UCSD-AML1 (cell line): ENCODE measurements around the gene AP5Z1.

ENCODE experiments used
- DNase-seq: peaks from one replicate; lab custom pipeline; 2025; ENCODE audit not compliant: unreplicated experiment; lab: John Stamatoyannopoulos, UW

The AP5Z1 gene

DNA sequence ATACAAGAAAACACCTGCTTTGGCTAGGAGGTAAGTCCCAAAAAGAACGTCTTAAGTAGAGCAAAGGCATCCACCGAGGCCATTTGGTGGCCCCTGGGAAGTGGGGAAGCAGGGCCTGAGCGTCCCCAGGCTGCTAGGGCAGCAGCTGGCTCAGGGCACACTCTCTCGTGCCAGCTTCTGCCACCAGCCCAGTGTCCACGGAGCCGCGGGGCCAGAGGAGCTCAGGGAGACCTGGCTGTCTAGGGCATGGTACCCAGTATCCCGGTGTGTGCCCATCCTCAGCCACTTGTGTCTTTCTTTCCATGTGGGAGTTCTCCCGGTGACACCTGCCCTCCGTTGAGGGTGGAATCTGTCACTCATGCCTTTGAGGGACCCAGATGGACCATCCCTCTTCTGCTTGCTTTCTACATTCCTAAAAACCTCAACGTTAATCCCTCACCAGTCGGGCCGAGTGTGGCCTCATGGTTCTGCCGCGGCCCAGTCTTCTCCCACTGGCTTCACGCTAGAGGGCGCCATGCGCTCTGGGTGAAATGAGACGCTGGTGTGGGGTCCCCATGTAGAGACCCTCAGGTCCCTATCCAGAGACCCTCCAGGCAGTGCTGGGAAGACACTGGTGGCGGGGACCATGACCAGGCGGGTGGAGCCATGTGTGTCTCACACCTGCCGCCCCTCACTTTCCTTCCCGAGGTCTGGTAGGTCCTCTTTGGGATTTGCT, 9.5 kb upstream of the AP5Z1 start:
- no peak for DNase-seq

DNA sequence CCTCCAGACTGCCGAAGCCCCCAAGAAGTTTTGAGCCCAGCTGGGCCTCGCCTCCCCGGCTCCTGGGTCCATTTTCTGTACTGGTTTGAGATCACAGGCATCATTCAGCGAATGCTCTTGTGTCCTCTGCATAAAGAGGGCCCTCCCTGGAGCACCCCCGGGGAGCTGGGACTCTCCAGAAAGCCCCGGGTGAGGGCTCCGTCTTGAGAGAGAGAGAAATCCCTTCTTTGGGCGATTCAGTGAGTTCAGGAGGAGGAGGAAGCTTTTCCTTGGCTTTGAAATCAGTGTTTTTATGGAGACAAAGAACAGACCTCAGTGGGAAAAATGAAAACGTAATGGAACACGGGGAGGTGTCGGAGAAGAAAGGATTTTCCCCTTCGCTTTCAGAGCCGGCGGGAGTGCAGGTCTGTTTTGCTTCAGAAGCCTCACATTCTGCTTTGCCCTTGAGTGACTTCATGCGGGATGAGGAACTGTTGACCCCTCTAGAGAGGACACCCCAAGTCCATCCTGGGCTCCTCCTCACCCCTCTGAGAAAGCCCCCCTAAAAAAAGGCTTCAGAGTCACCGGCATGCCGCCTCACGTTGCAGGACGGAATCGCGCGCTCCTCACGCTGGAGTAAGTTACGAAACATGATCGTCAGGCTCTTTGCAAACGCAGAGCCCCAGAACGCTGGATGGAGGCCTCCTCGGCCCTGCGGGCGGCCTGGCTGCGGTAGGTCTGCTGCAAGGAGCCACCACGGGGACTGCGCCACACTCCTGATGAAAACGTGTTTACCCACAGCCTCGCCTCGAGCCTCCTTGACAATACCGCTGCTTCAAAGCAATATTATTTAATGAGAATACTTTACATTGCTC, 8.5 kb upstream of the AP5Z1 start:
- DNase-seq = no peak

DNA sequence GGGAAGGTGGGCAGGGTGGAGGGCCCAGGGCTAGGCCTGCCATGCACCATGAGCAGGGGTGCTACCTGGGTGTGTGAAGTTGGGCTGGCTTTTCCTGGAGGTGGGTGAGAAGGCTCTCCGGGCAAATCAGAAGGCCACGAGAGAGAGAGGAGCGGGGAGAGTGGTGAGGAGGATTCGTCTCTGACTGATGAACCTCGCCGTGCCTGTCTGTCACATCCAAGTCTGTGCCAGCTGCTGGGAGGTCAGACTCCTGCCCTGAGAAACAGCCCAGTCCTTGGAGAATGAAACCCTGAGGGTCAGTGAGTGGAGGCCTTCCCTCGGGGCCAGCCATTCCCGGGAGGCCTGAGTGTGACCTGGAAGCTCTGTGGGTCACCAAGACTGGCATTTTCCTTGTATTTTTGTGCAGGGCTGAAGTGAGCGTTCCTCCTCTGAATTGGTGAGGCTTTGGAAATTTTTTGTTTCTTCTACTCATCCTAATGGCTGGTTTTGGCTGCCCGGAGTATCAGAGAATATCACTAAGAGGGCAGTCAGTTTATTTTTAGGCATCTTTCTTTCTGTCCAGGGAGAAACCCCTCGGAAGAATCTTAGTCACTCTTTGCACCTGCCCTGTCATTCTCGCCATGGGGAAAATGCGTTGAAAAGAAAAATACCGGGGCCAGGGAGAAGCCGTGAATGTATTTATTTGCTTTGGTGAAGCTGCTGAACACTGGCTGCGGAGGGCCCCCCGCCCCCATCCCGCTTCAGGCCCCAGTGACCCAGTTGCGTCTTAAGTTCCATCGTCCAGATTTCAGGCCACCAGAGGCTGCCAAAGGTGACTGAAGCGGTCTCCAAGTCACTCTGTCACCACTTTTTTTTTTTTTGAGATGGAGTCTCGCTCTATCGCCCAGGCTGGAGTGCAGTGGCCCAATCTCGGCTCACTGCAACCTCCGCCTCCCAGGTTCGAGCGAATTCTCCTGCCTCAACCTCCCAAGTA, 6.5 kb upstream of the AP5Z1 start:
- DNase-seq = no peak

DNA sequence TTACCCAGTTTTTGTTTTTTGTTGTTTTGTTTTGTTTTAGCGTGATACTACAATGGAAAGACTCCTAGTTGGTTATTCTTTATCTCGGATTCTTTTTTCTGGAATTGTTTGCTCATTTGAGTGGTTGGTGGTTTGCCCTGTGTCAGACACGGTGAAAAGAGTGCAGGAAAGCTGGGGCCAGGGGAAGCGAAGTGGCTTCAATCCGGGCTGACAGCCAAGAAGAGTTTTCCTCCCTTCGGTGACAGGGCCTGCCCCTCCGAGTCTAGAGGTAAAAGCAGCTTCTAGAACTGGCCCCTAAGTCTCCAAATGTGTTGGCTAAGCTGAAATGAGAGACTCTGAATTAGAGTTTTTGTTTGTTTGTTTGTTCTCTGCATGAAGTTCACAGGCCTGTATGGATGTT, 5.7 kb upstream of the AP5Z1 start:
- no peak for DNase-seq

DNA sequence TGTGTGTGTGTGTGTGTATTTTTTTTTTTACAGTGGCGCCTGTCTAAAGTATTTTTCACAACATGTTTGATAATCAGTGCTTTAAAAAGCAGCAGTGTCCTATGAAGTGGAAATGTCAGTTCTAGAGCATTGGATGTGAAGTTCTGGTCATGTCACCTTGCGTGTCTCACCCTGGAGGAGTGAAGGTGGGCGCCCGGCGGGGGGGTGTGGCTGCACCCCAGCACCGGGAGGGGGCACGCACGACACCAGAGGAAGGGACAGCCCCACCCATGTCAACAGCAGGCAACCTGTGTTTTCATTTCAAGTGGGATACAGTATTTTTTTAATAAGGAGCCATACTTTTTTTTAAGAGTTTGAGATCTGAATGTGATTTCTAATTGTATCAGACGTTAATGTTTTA, 4.5 kb upstream of the AP5Z1 start:
- DNase-seq = no peak

DNA sequence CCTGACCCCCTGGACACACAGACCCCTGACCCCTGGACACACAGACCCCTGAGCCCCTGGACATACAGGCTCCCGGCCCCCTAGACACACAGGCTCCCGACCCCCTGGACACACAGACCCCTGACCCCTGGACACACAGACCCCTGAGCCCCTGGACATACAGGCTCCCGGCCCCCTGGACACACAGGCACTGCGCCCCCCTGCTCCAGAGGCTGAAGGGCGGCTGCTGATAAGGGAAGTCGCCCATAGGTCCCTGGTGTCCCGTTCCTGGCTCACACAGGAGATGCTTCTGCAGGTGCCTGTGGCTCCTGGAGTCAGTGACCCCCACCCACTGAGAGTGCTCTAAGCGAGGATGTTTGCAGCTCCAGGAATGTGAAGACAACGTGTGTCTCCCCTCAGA, 3.7 kb upstream of the AP5Z1 start:
- no peak for DNase-seq

DNA sequence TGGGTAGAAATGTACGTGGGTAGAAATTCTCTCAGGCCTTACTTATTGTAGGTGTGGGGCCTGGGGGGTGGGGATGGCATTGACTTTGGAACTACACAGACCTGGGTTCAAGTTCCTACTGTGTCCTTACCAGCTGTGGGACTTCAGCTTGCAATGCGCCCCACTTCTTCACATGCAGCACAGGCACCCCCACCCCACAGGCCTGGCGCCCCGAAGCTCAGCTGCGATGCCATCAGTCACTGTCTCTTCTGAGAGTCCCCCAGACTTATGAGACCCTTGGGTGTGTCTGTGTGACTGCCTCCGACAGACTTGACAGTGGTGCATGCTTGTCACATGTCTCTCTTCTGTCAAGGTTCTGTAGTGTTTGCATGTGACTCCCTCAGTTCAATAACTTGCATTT, 3.1 kb upstream of the AP5Z1 start:
- no peak for DNase-seq

DNA sequence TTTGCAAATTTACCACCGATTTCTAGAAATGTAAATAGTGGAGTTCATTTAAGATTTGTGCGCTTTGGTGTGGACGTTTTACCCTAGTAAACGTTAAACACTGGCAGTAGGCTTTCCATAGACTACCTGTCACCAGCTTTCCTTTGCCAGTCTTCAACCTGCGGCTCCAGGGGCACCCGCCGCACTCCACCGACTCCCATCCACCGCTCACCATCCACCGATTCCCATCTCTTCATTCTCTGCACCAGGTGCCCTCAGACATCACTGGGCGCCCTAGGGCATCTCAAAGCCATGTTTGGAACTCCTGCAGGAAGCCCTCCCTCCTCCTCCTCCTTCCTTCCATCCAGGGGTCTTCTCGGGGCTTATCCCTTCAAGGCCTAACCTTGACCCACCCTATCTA, 1.4 kb upstream of the AP5Z1 start:
- DNase-seq = no peak

DNA sequence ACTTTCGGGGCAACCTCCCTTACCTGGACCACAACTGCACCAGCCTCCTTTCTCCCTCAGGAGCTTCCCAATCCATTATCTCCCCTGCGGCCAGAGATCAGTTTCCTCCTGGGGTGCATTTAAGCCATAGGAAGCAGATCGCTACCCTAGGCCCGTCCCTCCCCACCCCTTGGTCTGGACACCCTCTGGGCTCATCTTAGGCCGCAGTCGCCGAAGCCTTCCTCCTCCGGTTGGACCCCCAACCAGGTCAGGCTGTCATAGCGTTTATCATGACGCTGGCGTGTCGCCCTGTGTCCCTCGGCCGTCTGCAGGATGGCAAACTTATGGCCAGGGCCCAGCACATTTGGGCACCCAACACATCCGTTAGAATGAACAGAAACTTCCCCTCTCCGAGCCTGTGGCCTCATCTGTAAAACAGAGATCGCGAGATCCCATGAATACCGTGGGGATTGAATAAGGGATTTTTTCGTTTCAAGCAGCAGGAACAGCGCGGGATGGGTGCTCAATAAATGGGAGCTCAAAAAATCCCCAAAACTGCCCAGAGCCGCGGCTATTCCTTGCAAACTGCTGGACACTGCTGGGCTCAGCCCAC, 669 bp upstream of the AP5Z1 start:
- no peak for DNase-seq

DNA sequence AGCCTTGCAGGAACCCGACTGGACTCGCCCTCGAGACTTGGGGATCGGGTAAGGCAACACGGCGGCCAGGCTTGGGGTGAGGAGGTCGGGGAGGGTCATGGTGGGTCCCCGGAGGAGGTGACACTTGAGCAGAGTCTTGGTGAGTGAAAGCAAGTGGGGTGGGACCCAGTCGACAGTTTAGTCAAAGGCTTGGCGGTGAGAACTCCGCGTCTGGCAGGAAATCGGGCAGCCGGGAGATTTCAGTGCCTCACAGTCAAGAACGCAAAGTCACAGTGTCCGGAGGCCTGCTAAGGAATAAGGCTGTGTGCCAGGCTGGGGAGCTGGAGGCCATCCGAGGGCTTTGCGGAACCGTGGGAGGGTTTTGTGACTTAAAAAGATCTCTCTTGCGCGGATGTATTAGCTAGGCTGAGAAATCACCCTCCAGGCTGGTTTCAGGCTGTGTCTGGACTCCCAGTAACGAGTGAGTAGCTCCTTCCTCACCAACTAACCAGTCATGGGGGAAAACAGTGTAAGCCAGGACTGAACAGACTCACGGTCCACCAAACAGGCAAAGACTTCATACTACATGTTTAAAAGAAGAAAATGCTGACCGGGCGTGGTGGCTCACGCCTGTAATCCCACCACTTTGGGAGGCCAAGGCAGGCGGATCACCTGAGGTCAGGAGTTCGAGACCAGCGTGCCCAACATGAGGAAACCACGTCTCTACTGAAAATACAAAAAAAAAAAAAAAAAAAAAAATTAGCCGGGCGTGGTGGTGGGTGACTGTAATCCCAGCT, 613 bp downstream of the AP5Z1 start:
- peak; percentile 36 for DNase-seq

DNA sequence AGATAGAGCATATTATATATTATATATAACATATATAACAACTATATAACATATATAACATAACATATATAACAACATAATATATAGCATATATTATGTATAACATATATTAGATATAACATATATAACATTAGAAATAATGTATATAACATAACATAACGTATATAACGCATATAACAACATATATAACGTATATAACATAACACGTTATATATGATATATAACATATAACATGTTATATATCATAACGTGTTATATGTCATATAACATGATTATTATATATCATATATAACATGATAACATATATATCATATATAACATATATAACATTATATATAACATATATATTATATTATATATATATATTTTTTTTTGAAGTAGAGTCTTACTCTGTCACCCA, 3.7 kb downstream of the AP5Z1 start:
- DNase-seq = no peak

DNA sequence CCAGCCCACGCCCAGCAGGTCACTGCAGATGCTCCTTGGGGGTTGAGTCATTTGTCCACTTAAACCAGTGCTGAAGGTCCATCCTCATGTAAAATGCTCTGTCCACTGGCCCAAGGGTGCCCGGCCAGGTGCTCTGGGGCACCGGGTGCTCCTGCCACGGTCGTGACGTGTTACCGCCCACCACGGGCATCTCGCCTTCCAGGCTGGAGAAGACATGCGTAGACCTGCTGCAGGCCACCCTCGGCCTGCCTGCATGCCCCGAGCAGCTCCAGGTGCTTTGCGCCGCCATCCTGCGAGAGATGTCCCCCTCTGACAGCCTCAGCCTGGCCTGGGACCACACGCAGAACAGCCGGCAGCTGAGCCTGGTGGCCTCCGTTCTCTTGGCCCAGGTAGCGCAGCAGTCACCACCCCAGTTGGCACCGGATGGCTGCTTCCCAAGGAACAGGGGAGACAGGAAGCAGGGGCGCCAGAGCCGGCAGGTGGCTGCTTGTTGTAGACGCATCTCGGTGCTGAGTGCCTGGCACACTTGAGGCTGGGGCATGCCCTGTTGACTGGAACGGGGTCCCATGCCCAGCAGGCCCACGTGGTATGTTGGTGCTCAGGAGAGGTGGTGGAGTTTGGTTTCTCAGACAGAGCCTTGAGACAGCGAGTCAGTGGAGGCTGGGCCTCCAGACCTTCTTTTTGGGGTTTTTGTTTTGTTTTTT, 6.1 kb downstream of the AP5Z1 start:
- no peak for DNase-seq

DNA sequence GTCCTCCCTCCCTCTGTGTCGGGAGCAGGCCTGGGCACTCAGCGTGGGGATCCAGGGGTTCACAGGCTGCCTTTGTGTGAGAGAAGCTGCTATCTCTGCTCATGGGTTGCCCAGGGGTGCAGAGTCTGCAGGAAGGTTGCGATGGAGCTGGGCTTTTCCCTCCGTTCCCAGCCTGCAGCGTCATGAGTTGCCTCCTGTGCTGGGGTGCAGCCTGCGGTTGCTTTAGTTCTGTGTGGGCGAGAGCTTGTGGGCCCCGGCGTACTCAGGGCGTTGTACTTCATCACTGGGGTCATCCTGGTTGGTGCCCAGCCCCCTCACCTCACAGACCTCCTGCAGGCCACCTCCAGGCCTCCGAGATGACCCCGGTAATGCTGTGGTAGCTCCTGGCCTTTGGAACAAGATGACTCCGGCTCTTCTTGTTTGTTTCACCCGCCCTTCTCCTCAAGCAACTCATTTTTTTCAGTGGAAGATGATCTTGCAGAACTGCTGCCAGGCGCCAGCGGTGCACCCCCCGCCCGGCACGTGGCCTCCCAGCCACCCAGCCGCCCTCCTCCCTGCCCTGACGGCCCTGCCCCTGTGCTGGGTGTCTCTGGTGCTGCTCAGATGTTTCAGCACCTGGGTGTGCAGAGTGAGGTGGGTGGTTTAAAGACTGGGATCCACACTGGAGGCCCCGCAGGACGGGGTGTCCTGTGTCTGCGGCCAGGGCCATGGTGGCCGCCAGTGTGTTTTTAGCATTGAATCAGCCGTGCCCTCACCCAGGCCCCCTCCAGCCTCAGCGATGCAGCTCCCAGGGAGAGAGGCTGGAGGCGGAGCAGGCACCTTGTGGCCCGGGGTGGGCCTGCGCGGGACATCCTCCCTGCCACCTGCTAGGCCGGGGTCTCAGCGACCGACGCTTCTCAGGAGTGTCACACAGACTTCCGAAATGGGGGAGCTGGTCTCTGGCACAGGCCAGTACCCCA, 7.2 kb downstream of the AP5Z1 start:
- DNase-seq = no peak

DNA sequence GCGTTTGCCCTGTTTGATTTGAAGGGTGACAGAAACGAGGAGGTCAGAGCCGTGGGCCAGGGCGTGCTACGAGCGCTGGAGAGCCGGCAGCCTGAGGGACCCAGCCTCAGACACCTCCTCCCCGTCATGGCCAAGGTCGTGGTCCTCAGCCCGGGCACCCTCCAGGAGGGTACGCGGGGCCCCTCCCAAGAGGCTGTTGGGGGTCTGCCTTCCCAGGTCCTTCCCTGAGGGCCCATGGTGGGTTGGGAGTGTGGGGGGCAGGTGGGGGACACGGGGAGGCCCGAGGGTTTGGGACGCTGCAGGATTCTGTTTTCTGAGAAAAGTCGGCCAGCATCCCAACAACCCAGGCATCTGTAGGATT, 7.8 kb downstream of the AP5Z1 start:
- DNase-seq = no peak

DNA sequence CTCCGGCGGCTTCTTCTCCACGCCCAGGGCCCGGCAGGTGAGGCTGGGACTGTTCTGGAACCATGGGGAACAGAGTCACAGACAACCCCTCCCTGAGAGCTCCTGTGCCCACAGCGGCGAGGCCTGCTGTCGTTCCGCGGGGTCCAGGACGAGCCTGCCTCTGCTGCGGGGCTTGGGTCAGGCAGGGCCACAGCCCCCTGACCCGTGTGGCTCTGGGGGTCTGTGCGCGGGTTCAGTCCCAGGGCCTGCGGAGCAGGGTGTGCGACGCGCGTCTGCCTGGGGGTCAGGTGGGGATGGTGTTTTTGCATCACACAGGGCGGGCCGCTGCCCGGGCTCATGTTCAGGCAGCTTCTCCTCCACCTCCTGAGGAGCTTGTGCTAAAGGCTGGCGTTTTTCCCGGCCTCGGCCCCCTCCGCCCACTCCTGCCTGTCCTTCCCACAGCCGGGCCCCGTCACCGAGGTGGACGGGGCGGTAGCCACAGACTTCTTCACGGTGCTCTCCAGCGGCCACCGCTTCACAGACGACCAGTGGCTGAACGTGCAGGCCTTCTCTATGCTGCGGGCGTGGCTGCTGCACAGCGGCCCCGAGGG, 8.4 kb downstream of the AP5Z1 start:
- DNase-seq = no peak

DNA sequence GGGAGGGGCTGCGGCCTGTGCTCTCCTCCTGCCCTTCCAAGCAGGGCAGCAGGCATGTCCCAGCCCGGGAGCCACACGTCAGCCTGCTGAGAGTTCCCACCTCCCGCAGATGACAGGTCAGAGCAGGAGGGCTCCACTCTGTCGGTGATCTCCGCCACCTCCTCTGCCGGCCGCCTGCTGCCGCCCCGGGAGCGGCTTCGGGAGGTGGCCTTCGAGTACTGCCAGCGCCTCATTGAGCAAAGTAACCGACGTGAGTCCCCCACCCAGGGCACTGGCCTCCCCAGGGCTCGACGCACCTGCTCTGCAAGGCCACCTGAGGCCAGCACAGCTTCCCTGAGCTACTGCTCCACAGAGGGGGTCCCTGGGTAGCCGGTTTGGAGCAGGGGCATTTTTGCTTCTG, 9.4 kb downstream of the AP5Z1 start:
- no peak for DNase-seq

DNA sequence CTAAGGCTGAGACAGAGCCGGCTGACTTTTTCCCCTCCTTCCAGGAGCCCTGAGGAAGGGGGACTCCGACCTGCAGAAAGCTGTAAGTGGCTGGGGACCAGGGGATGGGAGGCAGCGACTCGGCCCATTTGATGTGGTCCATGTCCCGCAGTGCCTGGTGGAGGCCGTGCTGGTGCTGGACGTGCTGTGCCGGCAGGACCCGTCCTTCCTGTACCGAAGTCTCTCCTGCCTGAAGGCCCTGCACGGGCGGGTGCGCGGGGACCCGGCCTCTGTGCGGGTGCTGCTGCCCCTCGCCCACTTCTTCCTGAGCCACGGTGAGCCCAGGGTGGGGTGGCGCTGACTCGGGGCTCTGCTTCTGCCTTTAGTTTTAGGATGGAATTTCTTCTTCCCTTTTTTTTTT, 9.9 kb downstream of the AP5Z1 start:
- DNase-seq = no peak

DNA sequence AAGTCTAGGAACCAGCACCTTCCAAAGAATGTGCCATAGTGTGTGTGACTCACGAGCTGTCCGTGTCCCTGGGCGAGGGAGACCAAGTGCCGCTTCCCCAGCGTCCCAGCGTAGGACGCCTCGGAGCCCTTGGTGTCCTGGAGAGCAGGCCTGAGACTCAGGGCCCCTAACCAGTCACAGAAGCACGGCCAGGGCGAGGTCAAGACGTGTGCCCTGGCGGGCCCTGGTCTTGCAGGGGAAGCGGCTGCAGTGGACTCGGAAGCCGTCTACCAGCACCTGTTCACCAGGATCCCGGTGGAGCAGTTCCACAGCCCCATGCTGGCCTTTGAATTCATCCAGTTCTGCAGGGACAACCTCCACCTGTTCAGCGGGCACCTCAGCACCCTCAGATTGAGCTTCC, 10.6 kb downstream of the AP5Z1 start:
- DNase-seq = no peak
